ENCODE data around the gene SETD4. TPM values are rescaled to one million over a fixed set of nuclear protein-coding genes. Genes with fewer than 3 reads are reported as not detected.

SETD4 gene
- total RNA-seq, 1 experiment from 2014 or later = 22.6 TPM

DNA sequence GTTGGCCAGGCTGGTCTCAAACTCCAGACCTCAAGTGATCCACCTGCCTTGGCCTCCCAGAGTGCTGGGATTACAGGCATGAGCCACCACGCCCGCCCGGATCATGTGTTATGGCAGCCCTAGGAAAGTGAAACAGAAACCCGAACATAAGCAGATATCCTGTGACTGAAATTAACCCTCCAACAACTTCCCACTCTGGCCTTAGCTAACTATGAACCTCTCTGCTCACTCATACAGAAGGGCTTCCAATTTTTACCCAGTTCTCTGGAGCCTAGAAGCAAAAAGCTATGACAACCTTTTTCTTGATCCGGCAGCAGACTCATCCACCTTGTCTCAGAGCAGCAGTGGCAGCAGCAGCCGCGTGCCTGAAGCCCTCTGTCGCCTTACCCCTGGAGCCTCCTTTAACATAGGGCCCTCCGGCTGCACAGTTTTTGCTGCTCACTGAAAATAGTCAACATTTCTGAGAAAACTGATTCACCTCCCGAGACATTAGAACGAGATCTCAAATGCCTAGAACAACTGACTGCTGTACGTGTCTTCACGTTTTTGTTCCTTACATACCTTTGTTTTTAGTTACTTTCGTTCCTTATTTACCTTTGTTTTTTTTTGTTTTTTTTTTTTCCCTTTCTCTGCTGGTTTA is 18.8 kb upstream of the SETD4 start:
- Mint-ChIP-seq H3K27me3 (ENCODE audit: insufficient read depth, unreplicated experiment) (no peaks in the 10 kb centered on the region), H3K4me3 (ENCODE audit: unreplicated experiment) (no peak overlapping the region), H3K9me3 (ENCODE audit: unreplicated experiment) (no peaks in the 10 kb centered on the region), H3K4me1 (ENCODE audit: insufficient read depth, unreplicated experiment) (peaks cover 6% of the 10 kb centered on the region), H3K27ac (ENCODE audit: low read depth, unreplicated experiment) (no peak overlapping the region), H3K36me3 (ENCODE audit: insufficient read depth, unreplicated experiment) (peaks cover 13% of the 10 kb centered on the region)
- ChIA-PET CTCF (interaction anchor here (0.6 to 1.2 kb wide), 3 partner anchors 9 to 34 kb away, joined by 3 to 5 read pairs (median 3); partner anchors contain the start of gene CBR1), POLR2A (interaction anchor here (0.7 to 2.0 kb wide), 2 partner anchors 9 to 11 kb away, joined by 4 to 14 read pairs; partner anchors contain the start of gene CBR1)
- no TSS peak for BruUV-seq (replicated peaks)
- TF ChIP-seq, protein P1, sequence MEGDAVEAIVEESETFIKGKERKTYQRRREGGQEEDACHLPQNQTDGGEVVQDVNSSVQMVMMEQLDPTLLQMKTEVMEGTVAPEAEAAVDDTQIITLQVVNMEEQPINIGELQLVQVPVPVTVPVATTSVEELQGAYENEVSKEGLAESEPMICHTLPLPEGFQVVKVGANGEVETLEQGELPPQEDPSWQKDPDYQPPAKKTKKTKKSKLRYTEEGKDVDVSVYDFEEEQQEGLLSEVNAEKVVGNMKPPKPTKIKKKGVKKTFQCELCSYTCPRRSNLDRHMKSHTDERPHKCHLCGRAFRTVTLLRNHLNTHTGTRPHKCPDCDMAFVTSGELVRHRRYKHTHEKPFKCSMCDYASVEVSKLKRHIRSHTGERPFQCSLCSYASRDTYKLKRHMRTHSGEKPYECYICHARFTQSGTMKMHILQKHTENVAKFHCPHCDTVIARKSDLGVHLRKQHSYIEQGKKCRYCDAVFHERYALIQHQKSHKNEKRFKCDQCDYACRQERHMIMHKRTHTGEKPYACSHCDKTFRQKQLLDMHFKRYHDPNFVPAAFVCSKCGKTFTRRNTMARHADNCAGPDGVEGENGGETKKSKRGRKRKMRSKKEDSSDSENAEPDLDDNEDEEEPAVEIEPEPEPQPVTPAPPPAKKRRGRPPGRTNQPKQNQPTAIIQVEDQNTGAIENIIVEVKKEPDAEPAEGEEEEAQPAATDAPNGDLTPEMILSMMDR (IDR thresholded peaks at IDR 0.05; ENCODE audit: unreplicated experiment) = no peak
- intact Hi-C loops (cut with micrococcal nuclease) = no loop called here
- DNase-seq (ENCODE audit: unreplicated experiment) = no peak

DNA sequence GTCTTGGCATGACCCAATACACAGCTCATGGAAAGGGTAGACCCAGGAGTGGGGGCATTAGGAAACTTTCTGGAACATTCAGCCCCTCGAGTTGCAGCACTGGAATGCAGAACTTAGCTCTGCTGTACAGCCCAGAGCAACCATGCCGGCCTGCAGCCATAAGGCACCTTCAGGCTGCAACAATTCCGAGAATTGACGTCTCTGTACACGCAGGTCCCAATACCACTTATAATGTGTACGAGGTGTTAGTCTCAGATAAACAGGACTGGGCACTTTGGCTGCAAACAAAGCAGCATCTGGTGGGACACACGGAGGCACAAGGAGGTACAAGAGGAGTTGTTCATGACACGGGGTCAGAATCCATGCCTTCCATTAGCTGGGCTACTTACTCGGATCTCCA is 17.4 kb upstream of the SETD4 start:
- no peaks in the 10 kb centered on the region for H3K27me3 Mint-ChIP-seq (ENCODE audit: insufficient read depth, unreplicated experiment)
- TF ChIP-seq, protein P1 (IDR thresholded peaks at IDR 0.05; ENCODE audit: unreplicated experiment) = no peak
- peaks cover 6% of the 10 kb centered on the region for H3K4me1 Mint-ChIP-seq (ENCODE audit: insufficient read depth, unreplicated experiment)
- H3K27ac Mint-ChIP-seq (ENCODE audit: low read depth, unreplicated experiment) = no peak overlapping the region
- BruUV-seq (replicated peaks) = no TSS peak
- CTCF ChIA-PET = interaction anchor here (1.8 kb wide), 1 partner anchor 35 kb away, joined by 5 read pairs; no protein-coding TSS in a partner anchor
- intact Hi-C loops (cut with micrococcal nuclease) = no loop called here
- POLR2A ChIA-PET = interaction anchor here (2.0 to 2.2 kb wide), 2 partner anchors 8 to 17 kb away, joined by 6 to 14 read pairs; partner anchors contain the start of genes CBR1 and SETD4
- H3K36me3 Mint-ChIP-seq (ENCODE audit: insufficient read depth, unreplicated experiment) = peaks cover 13% of the 10 kb centered on the region
- no peaks in the 10 kb centered on the region for H3K9me3 Mint-ChIP-seq (ENCODE audit: unreplicated experiment)
- no peak overlapping the region for H3K4me3 Mint-ChIP-seq (ENCODE audit: unreplicated experiment)
- no peak for DNase-seq (ENCODE audit: unreplicated experiment)

DNA sequence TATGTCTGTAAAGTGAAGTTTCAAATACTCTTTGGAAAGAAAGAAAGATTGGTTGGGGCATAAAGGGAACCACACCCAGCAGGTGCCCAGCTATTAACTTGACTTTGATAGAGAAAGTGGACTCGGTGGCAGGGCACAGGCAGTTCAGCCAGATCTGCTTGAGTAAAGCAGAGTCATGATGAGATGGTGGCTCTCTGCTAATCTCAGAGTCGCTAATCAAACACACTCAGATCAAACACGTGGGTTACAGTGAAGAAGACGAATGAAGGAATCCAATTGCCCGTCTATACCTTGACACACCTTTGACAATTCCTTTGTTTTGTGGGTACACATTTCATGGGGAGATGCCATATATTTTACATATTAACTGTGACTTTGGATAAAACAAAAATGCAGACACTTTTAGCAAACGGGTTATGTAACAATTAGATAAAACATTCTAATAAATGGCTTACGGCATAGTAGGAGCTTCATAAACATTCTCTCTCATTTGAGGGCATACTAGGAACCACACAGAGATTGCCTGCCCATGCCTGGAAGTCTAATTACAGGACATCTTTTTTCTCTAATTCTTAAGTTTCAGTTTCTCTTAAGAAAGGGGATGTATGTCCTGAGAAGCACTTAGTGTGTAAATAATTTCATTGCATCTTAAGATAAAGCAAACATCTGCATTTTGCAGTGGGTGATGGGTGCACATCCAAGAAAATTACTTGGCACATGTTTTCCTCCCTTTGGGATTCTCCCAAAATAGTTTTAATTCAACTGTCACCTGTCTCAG is 16.7 kb upstream of the SETD4 start:
- BruUV-seq (replicated peaks) = no TSS peak
- H3K4me1 Mint-ChIP-seq (ENCODE audit: insufficient read depth, unreplicated experiment) = peaks cover 9% of the 10 kb centered on the region
- POLR2A ChIA-PET = interaction anchor here (0.6 to 2.2 kb wide), 5 partner anchors 10 to 1787 kb away, joined by 3 to 6 read pairs (median 4); partner anchors contain the start of gene SETD4
- H3K9me3 Mint-ChIP-seq (ENCODE audit: unreplicated experiment) = no peaks in the 10 kb centered on the region
- intact Hi-C loops (cut with micrococcal nuclease) = no loop called here
- DNase-seq (ENCODE audit: unreplicated experiment) = no peak
- TF ChIP-seq, protein P1 (IDR thresholded peaks at IDR 0.05; ENCODE audit: unreplicated experiment) = no peak
- H3K36me3 Mint-ChIP-seq (ENCODE audit: insufficient read depth, unreplicated experiment) = peaks cover 17% of the 10 kb centered on the region
- H3K27ac Mint-ChIP-seq (ENCODE audit: low read depth, unreplicated experiment) = no peak overlapping the region
- no peak overlapping the region for H3K4me3 Mint-ChIP-seq (ENCODE audit: unreplicated experiment)
- CTCF ChIA-PET = interaction anchor here (0.6 to 1.8 kb wide), 2 partner anchors 36 to 331 kb away, joined by 3 to 5 read pairs; no protein-coding TSS in a partner anchor
- no peaks in the 10 kb centered on the region for H3K27me3 Mint-ChIP-seq (ENCODE audit: insufficient read depth, unreplicated experiment)

DNA sequence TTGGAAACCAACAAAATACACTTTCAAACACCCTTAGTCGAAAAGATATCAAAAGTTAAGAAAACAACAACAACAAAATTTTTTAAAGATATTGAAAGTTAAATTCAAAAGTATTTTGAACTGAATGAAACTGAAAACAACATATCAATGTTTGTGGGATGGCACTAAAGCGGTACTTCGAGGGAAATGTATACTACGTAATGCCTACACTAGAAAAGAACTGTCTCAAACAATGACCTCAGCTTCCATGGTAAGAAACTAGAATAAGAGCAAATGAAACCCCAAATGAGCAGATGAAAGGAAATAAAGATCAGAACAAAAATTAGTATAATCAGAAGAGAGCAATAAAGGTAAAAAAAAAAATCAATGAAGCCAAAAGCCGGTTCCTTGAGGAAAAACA is 15.6 kb upstream of the SETD4 start:
- peaks cover 22% of the 10 kb centered on the region for H3K36me3 Mint-ChIP-seq (ENCODE audit: insufficient read depth, unreplicated experiment)
- no TSS peak for BruUV-seq (replicated peaks)
- no peaks in the 10 kb centered on the region for H3K9me3 Mint-ChIP-seq (ENCODE audit: unreplicated experiment)
- TF ChIP-seq, protein P1 (IDR thresholded peaks at IDR 0.05; ENCODE audit: unreplicated experiment) = no peak
- peaks cover 19% of the 10 kb centered on the region for H3K4me1 Mint-ChIP-seq (ENCODE audit: insufficient read depth, unreplicated experiment)
- intact Hi-C loops (cut with micrococcal nuclease) = no loop called here
- H3K4me3 Mint-ChIP-seq (ENCODE audit: unreplicated experiment) = no peak overlapping the region
- no peak overlapping the region for H3K27ac Mint-ChIP-seq (ENCODE audit: low read depth, unreplicated experiment)
- CTCF ChIA-PET = interaction anchor here (0.7 kb wide), 1 partner anchor 786 kb away, joined by 3 read pairs; no protein-coding TSS in a partner anchor
- DNase-seq (ENCODE audit: unreplicated experiment) = no peak
- H3K27me3 Mint-ChIP-seq (ENCODE audit: insufficient read depth, unreplicated experiment) = no peaks in the 10 kb centered on the region
- POLR2A ChIA-PET = interaction anchor here (1.6 kb wide), 1 partner anchor 11 kb away, joined by 5 read pairs; no protein-coding TSS in a partner anchor
